H1 (cell line): ENCODE results near the gene TRIM15. TPM values are rescaled to one million over a fixed set of nuclear protein-coding genes. Genes with fewer than 3 reads are reported as not detected.

Source experiments
- CTCF ChIA-PET: fragments of 300-600 bp; sonication (Branson Sonifier 250); formaldehyde crosslinking; loops from one replicate; lab custom pipeline; 2021; ENCODE audit not compliant: partially characterized antibody; lab: Charles Lee
- POLR2A ChIA-PET: fragments of 300-600 bp; sonication (Branson Sonifier 250); formaldehyde crosslinking; loops from one replicate; lab custom pipeline; 2021; ENCODE audit warnings: inconsistent platforms; ENCODE audit not compliant: partially characterized antibody; lab: Charles Lee
- DNase-seq, 2 experiments: peaks; one replicate each; pipeline versions ENCODE4 v3.0.0 to v3.0.0-alpha.2; 2010 to 2022; ENCODE audit warnings: low spot score in 2 of 2, low read depth in 1 of 2, mixed read lengths in 1 of 2
- FAIRE-seq: peaks from 2 replicates; lab custom pipeline; 2011; peaks lifted over from hg19 to GRCh38; lab: Jason Lieb, UNC
- H2AFZ ChIP-seq: 2 replicates; pipeline ENCODE4 v1.8.1; 2012; ENCODE audit warnings: low read length, inconsistent platforms
- H2AK5ac ChIP-seq: 2 replicates; pipeline ENCODE4 v1.6.1; 2013; ENCODE audit warnings: low read depth, low read length
- H2BK120ac ChIP-seq: replicated peaks from 2 replicates; pipeline ENCODE3; 2013; ENCODE audit warnings: low read depth, low read length, inconsistent platforms
- H2BK12ac ChIP-seq: 2 replicates; pipeline ENCODE4 v1.6.1; 2013; ENCODE audit warnings: low read depth, low read length
- H2BK15ac ChIP-seq: 2 replicates; pipeline ENCODE4 v1.6.1; 2013; ENCODE audit warnings: low read length
- H2BK20ac ChIP-seq: 2 replicates; pipeline ENCODE4 v1.6.1; 2013; ENCODE audit warnings: low read length
- H2BK5ac ChIP-seq: 2 replicates; pipeline ENCODE4 v1.6.1; 2013; ENCODE audit warnings: low read depth, low read length
- H3K14ac ChIP-seq: 2 replicates; pipeline ENCODE4 v1.6.1; 2013; ENCODE audit warnings: inconsistent platforms; ENCODE audit not compliant: insufficient read length
- H3K18ac ChIP-seq: 2 replicates; pipeline ENCODE4 v1.6.1; 2013; ENCODE audit warnings: low read length; ENCODE audit errors: extremely low read depth
- H3K23ac ChIP-seq: 2 replicates; pipeline ENCODE4 v1.6.1; 2013; ENCODE audit warnings: inconsistent platforms; ENCODE audit not compliant: insufficient read length
- H3K23me2 ChIP-seq: 2 replicates; pipeline ENCODE4 v1.6.1; 2013; ENCODE audit warnings: low read depth, low read length
- H3K27ac ChIP-seq: 2 replicates; pipeline ENCODE4 v1.6.1; 2011; ENCODE audit warnings: low read depth, low read length, inconsistent platforms
- H3K27me3 ChIP-seq, 4 experiments: replicated peaks in 1 of 4; 1 replicate in 1 of 4; 2 replicates in 3 of 4; pipeline versions ENCODE4 v1.6.1 to v1.8.1; 2011 to 2013; ENCODE audit warnings: low read length in 3 of 4, mild to moderate bottlenecking in 3 of 4, inconsistent platforms in 2 of 4, mixed read lengths in 2 of 4, moderate library complexity in 1 of 4; ENCODE audit not compliant: control insufficient read depth in 3 of 4, insufficient read depth in 3 of 4; ENCODE audit errors: extremely low read depth in 1 of 4
- H3K36me3 ChIP-seq, 4 experiments: 2 replicates each; pipeline versions ENCODE4 v1.6.1 to v1.8.1; 2011 to 2013; ENCODE audit warnings: mild to moderate bottlenecking in 4 of 4, low read length in 3 of 4, moderate library complexity in 2 of 4, control low read depth in 1 of 4, inconsistent platforms in 1 of 4; ENCODE audit not compliant: insufficient read depth in 4 of 4, control insufficient read depth in 2 of 4
- H3K4ac ChIP-seq: replicated peaks from 2 replicates; pipeline ENCODE3; 2013; ENCODE audit warnings: low read length, low read depth, mixed read lengths, inconsistent platforms; ENCODE audit not compliant: insufficient read length
- H3K4me1 ChIP-seq, 4 experiments: replicated peaks in 1 of 4; 1 replicate in 1 of 4; 2 replicates in 3 of 4; pipeline versions ENCODE4 v1.6.1 to v1.8.1; 2011 to 2013; ENCODE audit warnings: low read length in 3 of 4, inconsistent platforms in 2 of 4, mixed read lengths in 1 of 4; ENCODE audit not compliant: insufficient read depth in 4 of 4, control insufficient read depth in 3 of 4
- H3K4me2 ChIP-seq, 2 experiments: 2 replicates each; pipeline versions ENCODE4 v1.6.1 to v1.8.1; 2011 to 2013; ENCODE audit warnings: low read depth in 2 of 2, low read length in 2 of 2, control low read depth in 1 of 2, inconsistent platforms in 1 of 2, mild to moderate bottlenecking in 1 of 2; ENCODE audit not compliant: insufficient read depth in 1 of 2
- H3K4me3 ChIP-seq, 4 experiments: fragments of 200-600, 300-600 bp in 1 of 4; sonication (generic), shearing (Covaris generic), sonication (Bioruptor Twin) in 1 of 4; 2 replicates each; pipeline versions ENCODE4 v1.5.1 to v1.8.1; 2011 to 2016; ENCODE audit warnings: low read length in 4 of 4, low read depth in 3 of 4, control low read depth in 2 of 4, inconsistent platforms in 2 of 4, mild to moderate bottlenecking in 2 of 4, mixed read lengths in 1 of 4, moderate library complexity in 1 of 4; ENCODE audit not compliant: insufficient read depth in 2 of 4; ENCODE audit errors: extremely low read depth in 1 of 4
- H3K56ac ChIP-seq: replicated peaks from 2 replicates; pipeline ENCODE3; 2013; ENCODE audit warnings: low read depth, mild to moderate bottlenecking, mixed read lengths, low read length, inconsistent platforms; ENCODE audit not compliant: insufficient read length
- H3K79me1 ChIP-seq: 2 replicates; pipeline ENCODE4 v1.6.1; 2013; ENCODE audit warnings: low read depth, low read length, control low read depth
- H3K79me2 ChIP-seq, 2 experiments: 2 replicates each; pipeline versions ENCODE4 v1.6.1 to v1.8.1; 2012 to 2013; ENCODE audit warnings: low read length in 2 of 2, mild to moderate bottlenecking in 2 of 2, inconsistent platforms in 1 of 2; ENCODE audit not compliant: insufficient read depth in 2 of 2, control insufficient read depth in 1 of 2
- H3K9ac ChIP-seq, 4 experiments: replicated peaks in 1 of 4; 1 replicate in 1 of 4; 2 replicates in 3 of 4; pipeline versions ENCODE4 v1.6.1 to v1.8.1; 2011 to 2013; ENCODE audit warnings: low read depth in 3 of 4, low read length in 3 of 4, control low read depth in 2 of 4, mild to moderate bottlenecking in 2 of 4, moderate library complexity in 2 of 4, inconsistent platforms in 1 of 4; ENCODE audit errors: extremely low read depth in 1 of 4
- H3K9me3 ChIP-seq, 2 experiments: 2 replicates each; pipeline versions ENCODE4 v1.6.1 to v1.8.1; 2012 to 2013; ENCODE audit warnings: mild to moderate bottlenecking in 2 of 2, moderate library complexity in 2 of 2, control low read depth in 1 of 2, inconsistent platforms in 1 of 2, low read depth in 1 of 2, low read length in 1 of 2, mixed read lengths in 1 of 2; ENCODE audit not compliant: insufficient read depth in 2 of 2
- H4K20me1 ChIP-seq, 2 experiments: replicated peaks in 1 of 2; 2 replicates each; pipeline versions ENCODE3 to v1.8.1; 2011 to 2013; ENCODE audit warnings: inconsistent platforms in 2 of 2, low read length in 2 of 2, mild to moderate bottlenecking in 1 of 2; ENCODE audit not compliant: insufficient read depth in 2 of 2, control insufficient read depth in 1 of 2
- H4K5ac ChIP-seq: 2 replicates; pipeline ENCODE4 v1.6.1; 2013; ENCODE audit warnings: low read length, low read depth, mixed read lengths, inconsistent platforms; ENCODE audit not compliant: insufficient read length
- H4K8ac ChIP-seq: 2 replicates; pipeline ENCODE4 v1.8.0; 2013; ENCODE audit warnings: mild to moderate bottlenecking, moderate library complexity, low read length, inconsistent platforms; ENCODE audit not compliant: insufficient read depth; ENCODE audit errors: extremely low read depth
- H4K91ac ChIP-seq: replicated peaks from 2 replicates; pipeline ENCODE3; 2013; ENCODE audit warnings: low read length, mixed read lengths, inconsistent platforms; ENCODE audit not compliant: insufficient read length
- GABPA ChIP-seq: IDR thresholded peaks from 2 replicates; pipeline ENCODE4 v1.6.1; 2011; ENCODE audit warnings: mild to moderate bottlenecking, low read length, moderate library complexity, borderline replicate concordance; ENCODE audit not compliant: insufficient read depth
- RXRA ChIP-seq: IDR thresholded peaks from 2 replicates; pipeline ENCODE4 v1.6.1; 2011; ENCODE audit warnings: low read depth, mild to moderate bottlenecking, low read length, moderate library complexity; ENCODE audit not compliant: insufficient read depth
- WGBS, 2 experiments: shearing (Covaris generic) in 1 of 2; methylation state at CpG; one replicate each; pipeline versions ENCODE4 v1.1.6 to v1.1.7; 2013 to 2015; ENCODE audit warnings: low lambda C conversion rate in 2 of 2, mixed read lengths in 2 of 2, inconsistent platforms in 1 of 2, low coverage in 1 of 2, missing lambda C conversion rate in 1 of 2; ENCODE audit not compliant: insufficient replicate concordance in 2 of 2, insufficient coverage in 1 of 2, insufficient read length in 1 of 2; ENCODE audit errors: extremely low coverage in 1 of 2, missing lambda C conversion rate in 1 of 2; 5-methylcytosine and 5-hydroxymethylcytosine counted together
- polyA plus RNA-seq, 7 experiments: library from polyadenylated mRNA; depleted of rRNA in 3 of 7; stranded (reverse) in 5 of 7; unstranded in 2 of 7; fragments of >200 nt in 5 of 7; fragments of 200-250 nt in 2 of 7; gene quantifications; 1 replicate in 5 of 7; 2 replicates in 1 of 7; 4 replicates in 1 of 7; pipeline versions ENCODE4 v1.2.1 to v1.2.3, GENCODE V29; 2011 to 2013; ENCODE audit warnings: missing spikeins in 2 of 7, mixed read lengths in 2 of 7
- total RNA-seq: library from RNA; stranded (reverse); fragmentation: NEBNext Ultra II Directional; extraction: Animal tissue kit (Norgen Biotek cat#: 25700); gene quantifications from 2 replicates; pipeline ENCODE4 v1.2.1, GENCODE V29; 2021
- TF ChIP-seq, protein P1 (sequence below): IDR thresholded peaks from 2 replicates; pipeline ENCODE4 v1.6.1; 2011; ENCODE audit warnings: low read depth, mild to moderate bottlenecking, low read length; ENCODE audit not compliant: insufficient read depth

The TRIM15 gene
- total and polyA plus RNA-seq, 2 of the 8 experiments (the other 6 are each of a cell fraction or from before 2014, with no cell fraction given) = 0.18 to 0.48 TPM

GRCh38 chr6:30211899-30212298 lies 48.6 kb downstream of the TRIM15 start:
- Histone ChIP-seq H2AK5ac (no peak overlapping the region), H3K4me1 (peaks cover 5 to 21% (median 11%) of the 10 kb centered on the region in 4 experiments), H3K79me2 (peaks cover 0 to 49% of the 10 kb centered on the region in 2 experiments; a peak in 3 of 4 replicates), H3K56ac (no peak overlapping the region)
- TF ChIP-seq RXRA (no peak), GABPA (no peak)
- TF ChIP-seq, protein P1, sequence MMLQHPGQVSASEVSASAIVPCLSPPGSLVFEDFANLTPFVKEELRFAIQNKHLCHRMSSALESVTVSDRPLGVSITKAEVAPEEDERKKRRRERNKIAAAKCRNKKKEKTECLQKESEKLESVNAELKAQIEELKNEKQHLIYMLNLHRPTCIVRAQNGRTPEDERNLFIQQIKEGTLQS = no peak
- TF ChIP-seq, all 59 proteins: peak for 0
- H3K27me3 ChIP-seq = no peaks in the 10 kb centered on the region; a peak in 1 of 7 replicates
- 89% methylated on average over 3 of the region's 3 CpGs; no CpG with 5 or more reads in 1 of the 2 experiments for WGBS, 2 experiments
- no peak overlapping the region for H4K8ac ChIP-seq
- H2AFZ ChIP-seq = no peak overlapping the region
- H3K36me3 ChIP-seq = no peaks in the 10 kb centered on the region; a peak in 1 of 8 replicates
- H3K79me1 ChIP-seq = peaks cover 13% of the 10 kb centered on the region; the same call in 1 of the 2 replicates
- H3K4me2 ChIP-seq = peak overlapping the region; percentile 74 to 80; a peak in 3 of 4 replicates
- no peak for FAIRE-seq
- H3K18ac ChIP-seq = no peak overlapping the region
- peaks cover 16% of the 10 kb centered on the region for H3K23me2 ChIP-seq
- DNase-seq = no peak
- POLR2A ChIA-PET = interaction anchor here (1.3 to 1.6 kb wide), 3 partner anchors 8 to 106 kb away, joined by 3 to 5 read pairs (median 4); no protein-coding TSS in a partner anchor
- H3K14ac ChIP-seq = no peak overlapping the region
- H4K20me1 ChIP-seq = peaks cover 2 to 17% of the 10 kb centered on the region in 2 experiments
- H3K9me3 ChIP-seq = no peaks in the 10 kb centered on the region
- CTCF ChIA-PET = no interaction called here
- no peak overlapping the region for H2BK12ac ChIP-seq
- H3K4ac ChIP-seq = no peak overlapping the region
- H3K4me3 ChIP-seq = peak overlapping the region in 3 of 4 experiments; percentile 94 to 97 (median 95); a peak in 4 of 8 replicates
- no peak overlapping the region for H3K9ac ChIP-seq
- no peak overlapping the region for H2BK5ac ChIP-seq
- no peak overlapping the region for H2BK120ac ChIP-seq
- H2BK15ac ChIP-seq = no peak overlapping the region
- no peak overlapping the region for H4K5ac ChIP-seq
- no peak overlapping the region for H3K23ac ChIP-seq
- no peak overlapping the region for H4K91ac ChIP-seq
- H2BK20ac ChIP-seq = no peak overlapping the region
- H3K27ac ChIP-seq = no peak overlapping the region
